Choroid plexus epithelial cell (primary cell): ENCODE results near the gene SLC48A1.

Source experiments
- DNase-seq: peaks from one replicate; pipeline ENCODE4 v3.0.0-alpha.2; 2010; ENCODE audit warnings: low read depth
- H3K4me3 ChIP-seq: 2 replicates; pipeline ENCODE4 v1.5.1; 2011; ENCODE audit warnings: low read depth, mild to moderate bottlenecking, control low read depth, low read length, moderate library complexity
- CTCF ChIP-seq: conservative IDR thresholded peaks from 2 replicates; pipeline ENCODE4 v1.5.1; 2011; ENCODE audit warnings: low read depth, mild to moderate bottlenecking, control low read depth, inconsistent platforms, low read length, moderate library complexity

Gene SLC48A1

GRCh38 chr12:47747596-47748506 is 25.2 kb upstream of the SLC48A1 start:
- TF ChIP-seq CTCF: no peak
- DNase-seq: no peak
- H3K4me3 ChIP-seq: no peak overlapping the region

- no peak for DNase-seq
- H3K4me3 ChIP-seq: no peak overlapping the region
- TF ChIP-seq CTCF: no peak
Observed at GRCh38 chr12:47748507-47748828, 24.6 kb upstream of the SLC48A1 start.

- TF ChIP-seq CTCF: no peak
- no peak for DNase-seq
- no peak overlapping the region for H3K4me3 ChIP-seq
Observed at GRCh38 chr12:47748899-47749298, 24.1 kb upstream of the SLC48A1 start.

- TF ChIP-seq CTCF: no peak
- no peak overlapping the region for H3K4me3 ChIP-seq
- no peak for DNase-seq
Observed at GRCh38 chr12:47750229-47750798, 22.7 kb upstream of the SLC48A1 start.

- no peak for DNase-seq
Observed at GRCh38 chr12:47750916-47751470, 22.0 kb upstream of the SLC48A1 start.

GRCh38 chr12:47751561-47751960 is 21.5 kb upstream of the SLC48A1 start:
- no peak for TF ChIP-seq CTCF
- DNase-seq: no peak
- H3K4me3 ChIP-seq: no peak overlapping the region

More at GRCh38 chr12:47750916-47751470, 22.0 kb upstream of the SLC48A1 start:
- H3K4me3 ChIP-seq: no peak overlapping the region
- TF ChIP-seq CTCF: no peak
